ENCODE measurements around the gene SORCS2. TPM values are rescaled to one million over a fixed set of nuclear protein-coding genes. Genes with fewer than 3 reads are reported as not detected.

The SORCS2 gene
- total and polyA plus RNA-seq, 2 of the 8 experiments (the other 6 are each of a cell fraction or from before 2014, with no cell fraction given): 0.36 to 1.8 TPM

- TF ChIP-seq, protein P1, sequence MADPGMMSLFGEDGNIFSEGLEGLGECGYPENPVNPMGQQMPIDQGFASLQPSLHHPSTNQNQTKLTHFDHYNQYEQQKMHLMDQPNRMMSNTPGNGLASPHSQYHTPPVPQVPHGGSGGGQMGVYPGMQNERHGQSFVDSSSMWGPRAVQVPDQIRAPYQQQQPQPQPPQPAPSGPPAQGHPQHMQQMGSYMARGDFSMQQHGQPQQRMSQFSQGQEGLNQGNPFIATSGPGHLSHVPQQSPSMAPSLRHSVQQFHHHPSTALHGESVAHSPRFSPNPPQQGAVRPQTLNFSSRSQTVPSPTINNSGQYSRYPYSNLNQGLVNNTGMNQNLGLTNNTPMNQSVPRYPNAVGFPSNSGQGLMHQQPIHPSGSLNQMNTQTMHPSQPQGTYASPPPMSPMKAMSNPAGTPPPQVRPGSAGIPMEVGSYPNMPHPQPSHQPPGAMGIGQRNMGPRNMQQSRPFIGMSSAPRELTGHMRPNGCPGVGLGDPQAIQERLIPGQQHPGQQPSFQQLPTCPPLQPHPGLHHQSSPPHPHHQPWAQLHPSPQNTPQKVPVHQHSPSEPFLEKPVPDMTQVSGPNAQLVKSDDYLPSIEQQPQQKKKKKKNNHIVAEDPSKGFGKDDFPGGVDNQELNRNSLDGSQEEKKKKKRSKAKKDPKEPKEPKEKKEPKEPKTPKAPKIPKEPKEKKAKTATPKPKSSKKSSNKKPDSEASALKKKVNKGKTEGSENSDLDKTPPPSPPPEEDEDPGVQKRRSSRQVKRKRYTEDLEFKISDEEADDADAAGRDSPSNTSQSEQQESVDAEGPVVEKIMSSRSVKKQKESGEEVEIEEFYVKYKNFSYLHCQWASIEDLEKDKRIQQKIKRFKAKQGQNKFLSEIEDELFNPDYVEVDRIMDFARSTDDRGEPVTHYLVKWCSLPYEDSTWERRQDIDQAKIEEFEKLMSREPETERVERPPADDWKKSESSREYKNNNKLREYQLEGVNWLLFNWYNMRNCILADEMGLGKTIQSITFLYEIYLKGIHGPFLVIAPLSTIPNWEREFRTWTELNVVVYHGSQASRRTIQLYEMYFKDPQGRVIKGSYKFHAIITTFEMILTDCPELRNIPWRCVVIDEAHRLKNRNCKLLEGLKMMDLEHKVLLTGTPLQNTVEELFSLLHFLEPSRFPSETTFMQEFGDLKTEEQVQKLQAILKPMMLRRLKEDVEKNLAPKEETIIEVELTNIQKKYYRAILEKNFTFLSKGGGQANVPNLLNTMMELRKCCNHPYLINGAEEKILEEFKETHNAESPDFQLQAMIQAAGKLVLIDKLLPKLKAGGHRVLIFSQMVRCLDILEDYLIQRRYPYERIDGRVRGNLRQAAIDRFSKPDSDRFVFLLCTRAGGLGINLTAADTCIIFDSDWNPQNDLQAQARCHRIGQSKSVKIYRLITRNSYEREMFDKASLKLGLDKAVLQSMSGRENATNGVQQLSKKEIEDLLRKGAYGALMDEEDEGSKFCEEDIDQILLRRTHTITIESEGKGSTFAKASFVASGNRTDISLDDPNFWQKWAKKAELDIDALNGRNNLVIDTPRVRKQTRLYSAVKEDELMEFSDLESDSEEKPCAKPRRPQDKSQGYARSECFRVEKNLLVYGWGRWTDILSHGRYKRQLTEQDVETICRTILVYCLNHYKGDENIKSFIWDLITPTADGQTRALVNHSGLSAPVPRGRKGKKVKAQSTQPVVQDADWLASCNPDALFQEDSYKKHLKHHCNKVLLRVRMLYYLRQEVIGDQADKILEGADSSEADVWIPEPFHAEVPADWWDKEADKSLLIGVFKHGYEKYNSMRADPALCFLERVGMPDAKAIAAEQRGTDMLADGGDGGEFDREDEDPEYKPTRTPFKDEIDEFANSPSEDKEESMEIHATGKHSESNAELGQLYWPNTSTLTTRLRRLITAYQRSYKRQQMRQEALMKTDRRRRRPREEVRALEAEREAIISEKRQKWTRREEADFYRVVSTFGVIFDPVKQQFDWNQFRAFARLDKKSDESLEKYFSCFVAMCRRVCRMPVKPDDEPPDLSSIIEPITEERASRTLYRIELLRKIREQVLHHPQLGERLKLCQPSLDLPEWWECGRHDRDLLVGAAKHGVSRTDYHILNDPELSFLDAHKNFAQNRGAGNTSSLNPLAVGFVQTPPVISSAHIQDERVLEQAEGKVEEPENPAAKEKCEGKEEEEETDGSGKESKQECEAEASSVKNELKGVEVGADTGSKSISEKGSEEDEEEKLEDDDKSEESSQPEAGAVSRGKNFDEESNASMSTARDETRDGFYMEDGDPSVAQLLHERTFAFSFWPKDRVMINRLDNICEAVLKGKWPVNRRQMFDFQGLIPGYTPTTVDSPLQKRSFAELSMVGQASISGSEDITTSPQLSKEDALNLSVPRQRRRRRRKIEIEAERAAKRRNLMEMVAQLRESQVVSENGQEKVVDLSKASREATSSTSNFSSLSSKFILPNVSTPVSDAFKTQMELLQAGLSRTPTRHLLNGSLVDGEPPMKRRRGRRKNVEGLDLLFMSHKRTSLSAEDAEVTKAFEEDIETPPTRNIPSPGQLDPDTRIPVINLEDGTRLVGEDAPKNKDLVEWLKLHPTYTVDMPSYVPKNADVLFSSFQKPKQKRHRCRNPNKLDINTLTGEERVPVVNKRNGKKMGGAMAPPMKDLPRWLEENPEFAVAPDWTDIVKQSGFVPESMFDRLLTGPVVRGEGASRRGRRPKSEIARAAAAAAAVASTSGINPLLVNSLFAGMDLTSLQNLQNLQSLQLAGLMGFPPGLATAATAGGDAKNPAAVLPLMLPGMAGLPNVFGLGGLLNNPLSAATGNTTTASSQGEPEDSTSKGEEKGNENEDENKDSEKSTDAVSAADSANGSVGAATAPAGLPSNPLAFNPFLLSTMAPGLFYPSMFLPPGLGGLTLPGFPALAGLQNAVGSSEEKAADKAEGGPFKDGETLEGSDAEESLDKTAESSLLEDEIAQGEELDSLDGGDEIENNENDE (IDR thresholded peaks at IDR 0.05; ENCODE audit: insufficient replicate concordance, low read length): no peak
- TF ChIP-seq TBP (IDR thresholded peaks at IDR 0.05; ENCODE audit: low read depth, low read length): no peak
- no peak for TF ChIP-seq EGR1 (IDR thresholded peaks at IDR 0.05; ENCODE audit: borderline replicate concordance, low read depth, low read length)
- TF ChIP-seq RAD21 (IDR thresholded peaks at IDR 0.05 in 1 of 2, conservative IDR thresholded peaks at IDR 0.05 in 1 of 2; ENCODE audit: low read depth in 2 of 2, low read length in 2 of 2): no peak
- no peak for TF ChIP-seq TEAD4 (IDR thresholded peaks at IDR 0.05; ENCODE audit: low read depth, low read length)
- no peak for TF ChIP-seq RBBP5 (IDR thresholded peaks at IDR 0.05; ENCODE audit: borderline replicate concordance, low read depth, low read length)
- no peak for TF ChIP-seq BACH1 (IDR thresholded peaks at IDR 0.05; ENCODE audit: low read length)
- TF ChIP-seq HDAC2 (IDR thresholded peaks at IDR 0.05; ENCODE audit: borderline replicate concordance in 1 of 2, low read depth in 2 of 2, low read length in 2 of 2): no peak
- no peak for TF ChIP-seq E2F6 (IDR thresholded peaks at IDR 0.05)
These were observed 548.7 kb downstream of the SORCS2 start (continued) for GRCh38 chr4:7740866-7741525.
